Fibroblast of lung (primary cell): Measurements from ENCODE around the gene ATP8A2.

ENCODE experiments used
- CTCF ChIP-seq, 2 donors: IDR thresholded peaks in 1 of 2; conservative IDR thresholded peaks in 1 of 2; 1 replicate in 1 of 2; 2 replicates in 1 of 2; pipeline ENCODE4 v1.5.1; 2011 to 2012; ENCODE audit warnings: low read length in 2 of 2, control low read depth in 1 of 2, inconsistent platforms in 1 of 2, low read depth in 1 of 2, mild to moderate bottlenecking in 1 of 2
- EZH2 ChIP-seq: IDR thresholded peaks from 2 replicates; pipeline ENCODE4 v1.5.1; 2012; ENCODE audit warnings: low read length, control low read depth, mild to moderate bottlenecking; ENCODE audit errors: missing control alignments

- no peak for TF ChIP-seq EZH2
- TF ChIP-seq CTCF (conservative IDR thresholded peaks at IDR 0.05 in 1 of 2, IDR thresholded peaks at IDR 0.05 in 1 of 2; ENCODE audit: low read depth in 1 of 2, low read length in 2 of 2): no peak
Measured at GRCh38 chr13:25478186-25478585, 106.4 kb downstream of the ATP8A2 start.
